BJ (cell line): ENCODE data around the gene KRT82. TPM values are rescaled to one million over a fixed set of nuclear protein-coding genes. Genes with fewer than 3 reads are reported as not detected.
"Not testable (repeated sequence)": the region's sequence is repeated elsewhere in the genome, so short reads cannot be mapped to it uniquely, and the experiment has no call there.

Experiments
- CTCF ChIA-PET: fragments of 350-600 bp; formaldehyde crosslinking; extraction: SDS; loops from one replicate; lab custom pipeline; 2021; ENCODE audit warnings: antibody characterized with exemption, inconsistent platforms; lab: Yijun Ruan, JAX
- POLR2A ChIA-PET: fragments of 300-600 bp; sonication (Branson Sonifier 250); formaldehyde crosslinking; extraction: SDS; loops from one replicate; lab custom pipeline; 2021; ENCODE audit warnings: antibody characterized with exemption; lab: Charles Lee
- DNase-seq: peaks from one replicate; pipeline ENCODE4 v3.0.0-alpha.2; 2011; ENCODE audit warnings: low read depth
- H3K27me3 ChIP-seq: 2 replicates; pipeline ENCODE4 v1.6.0; 2011; ENCODE audit warnings: low read length; ENCODE audit not compliant: control insufficient read depth, insufficient read depth
- H3K36me3 ChIP-seq: 2 replicates; pipeline ENCODE4 v1.5.1; 2011; ENCODE audit warnings: low read length; ENCODE audit not compliant: control insufficient read depth, insufficient read depth
- H3K4me3 ChIP-seq: 2 replicates; pipeline ENCODE4 v1.5.1; 2011; ENCODE audit warnings: low read depth, mild to moderate bottlenecking, control low read depth, low read length
- CTCF ChIP-seq: IDR thresholded peaks from 2 replicates; pipeline ENCODE4 v1.5.1; 2011; ENCODE audit warnings: low read depth, mild to moderate bottlenecking, control low read depth, inconsistent platforms, low read length, moderate library complexity; ENCODE audit not compliant: insufficient read depth
- polyA plus RNA-seq: library from polyadenylated mRNA; depleted of rRNA; stranded (reverse); fragments of >200 nt; gene quantifications from 2 replicates; pipeline ENCODE4 v1.2.3, GENCODE V29; 2011

KRT82 gene
- polyA plus RNA-seq, 1 experiment, result not detected

- no peak for DNase-seq
- H3K4me3 ChIP-seq, result no peak overlapping the region
- H3K27me3 ChIP-seq, result peaks cover under 1% of the 10 kb centered on the region; the same call in 1 of the 2 replicates
- POLR2A ChIA-PET, result no interaction called here
- TF ChIP-seq CTCF, result no peak
- CTCF ChIA-PET, result interaction anchor here (0.9 to 1.6 kb wide), 4 partner anchors 12 to 469 kb away, joined by 3 to 4 read pairs (median 4); no protein-coding TSS in a partner anchor
- H3K36me3 ChIP-seq, result no peaks in the 10 kb centered on the region
Observed at GRCh38 chr12:52415870-52416750, 10.0 kb upstream of the KRT82 start.

GRCh38 chr12:52414936-52415335 is 8.8 kb upstream of the KRT82 start:
- Histone ChIP-seq H3K36me3 (no peaks in the 10 kb centered on the region), H3K27me3 (no peaks in the 10 kb centered on the region; the same call in 1 of the 2 replicates), H3K4me3 (no peak overlapping the region)
- ChIA-PET POLR2A (no interaction called here), CTCF (no interaction called here)
- DNase-seq, result no peak
- TF ChIP-seq CTCF, result no peak

- POLR2A ChIA-PET, result interaction anchor here (0.6 kb wide), 1 partner anchor 16 kb away, joined by 7 read pairs; no protein-coding TSS in a partner anchor
Observed at GRCh38 chr12:52413782-52414345, 7.7 kb upstream of the KRT82 start.

DNA sequence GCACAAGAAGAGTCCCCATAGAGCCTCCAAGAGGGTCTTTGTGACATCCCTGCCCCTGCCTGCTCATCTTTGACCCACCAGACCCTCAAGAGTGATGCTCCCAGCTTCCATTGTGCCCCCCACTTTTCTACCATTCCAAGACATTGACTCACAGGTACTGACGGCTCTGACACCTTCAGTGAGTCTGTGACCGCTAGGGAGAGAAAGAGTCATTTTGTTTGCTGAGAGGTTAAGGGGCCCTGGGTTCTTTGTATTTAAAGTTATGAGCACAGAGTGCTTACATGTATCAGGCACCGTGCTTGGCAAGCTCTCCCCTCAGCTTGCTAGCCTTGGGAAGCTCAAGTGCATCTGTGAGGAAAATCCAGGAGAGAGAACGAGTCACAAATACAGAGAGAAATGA is 7.1 kb upstream of the KRT82 start:
- ChIA-PET CTCF (interaction anchor here (1.0 to 2.2 kb wide), 4 partner anchors 12 to 216 kb away, joined by 3 to 10 read pairs (median 4); no protein-coding TSS in a partner anchor), POLR2A (no interaction called here)
- no peaks in the 10 kb centered on the region; the same call in none of the 2 replicates for H3K27me3 ChIP-seq
- H3K4me3 ChIP-seq, result no peak overlapping the region
- no peak for DNase-seq
- H3K36me3 ChIP-seq, result no peaks in the 10 kb centered on the region
- no peak for TF ChIP-seq CTCF

More at GRCh38 chr12:52413782-52414345, 7.7 kb upstream of the KRT82 start:
- DNase-seq, result no peak
- no peak for TF ChIP-seq CTCF
- Histone ChIP-seq H3K27me3 (no peaks in the 10 kb centered on the region; the same call in 1 of the 2 replicates), H3K36me3 (no peaks in the 10 kb centered on the region), H3K4me3 (no peak overlapping the region)
- CTCF ChIA-PET, result interaction anchor here (0.7 to 2.2 kb wide), 4 partner anchors 13 to 19 kb away, joined by 3 to 10 read pairs (median 4); no protein-coding TSS in a partner anchor

DNA sequence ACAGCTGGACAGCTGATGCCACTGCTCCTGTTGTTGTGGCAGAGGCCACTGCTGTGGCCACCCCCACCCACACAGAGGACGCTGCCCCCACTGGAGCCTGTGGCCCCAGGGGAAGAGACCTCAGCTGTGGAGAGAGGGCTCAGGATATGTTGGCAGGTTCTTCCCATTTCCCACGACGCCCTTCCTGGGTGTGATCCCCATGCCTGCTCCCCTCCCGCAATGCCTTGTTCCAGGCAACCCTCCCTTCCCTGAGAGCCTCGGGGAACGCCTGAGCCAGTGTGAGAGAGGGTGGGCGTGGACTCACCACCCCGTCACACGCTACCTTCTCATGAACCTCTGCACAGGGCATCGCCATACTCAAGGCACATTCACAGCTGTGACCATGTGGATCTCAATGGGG is 5.7 kb upstream of the KRT82 start:
- POLR2A ChIA-PET, result no interaction called here
- H3K27me3 ChIP-seq, result peaks cover 2% of the 10 kb centered on the region
- no peak for TF ChIP-seq CTCF

GRCh38 chr12:52410589-52411248 is 4.6 kb upstream of the KRT82 start:
- DNase-seq, H3K36me3 ChIP-seq, H3K4me3 ChIP-seq, CTCF ChIA-PET, H3K27me3 ChIP-seq, POLR2A ChIA-PET: not testable (repeated sequence)

More for the DNA sequence above, 5.7 kb upstream of the KRT82 start:
- no peak for DNase-seq
- Histone ChIP-seq H3K4me3 (no peak overlapping the region), H3K36me3 (no peaks in the 10 kb centered on the region)
- CTCF ChIA-PET, result interaction anchor here (1.1 kb wide), 1 partner anchor 16 kb away, joined by 3 read pairs; no protein-coding TSS in a partner anchor
